ENCODE measurements around the gene SMG7.

GRCh38 chr1:183550915-183551314 lies 78.6 kb downstream of the SMG7 start:
- no peak for TF ChIP-seq CTCF (IDR thresholded peaks at IDR 0.05)
- no peak for TF ChIP-seq KDM1A (IDR thresholded peaks at IDR 0.05; ENCODE audit: low read depth)
- no peak for TF ChIP-seq POLR2A (IDR thresholded peaks at IDR 0.05; ENCODE audit: low read length)
- TF ChIP-seq RCOR1 (IDR thresholded peaks at IDR 0.05; ENCODE audit: low read depth, low read length): no peak
- no peak for TF ChIP-seq MAFK (IDR thresholded peaks at IDR 0.05; ENCODE audit: partially characterized antibody)
- no peak for TF ChIP-seq ZSCAN20 (CRISPR knock-in tag; IDR thresholded peaks at IDR 0.05)
- no peak for TF ChIP-seq JUN (IDR thresholded peaks at IDR 0.05)
- no peak for TF ChIP-seq EP300 (IDR thresholded peaks at IDR 0.05)
- no peak for TF ChIP-seq RFX5 (IDR thresholded peaks at IDR 0.05)
- no peak for TF ChIP-seq ELK1 (IDR thresholded peaks at IDR 0.05; ENCODE audit: low read depth, low read length)
- TF ChIP-seq RARB (CRISPR knock-in tag; IDR thresholded peaks at IDR 0.05): no peak
